GM18951 (cell line): Measurements from ENCODE around the gene SLC49A4.
"Not testable (repeated sequence)": the region's sequence is repeated elsewhere in the genome, so short reads cannot be mapped to it uniquely, and the experiment has no call there.

Experiments
- POLR2A ChIP-seq: IDR thresholded peaks from 4 replicates; pipeline ENCODE4 v1.6.1; 2011; ENCODE audit warnings: mild to moderate bottlenecking; ENCODE audit not compliant: insufficient read length, insufficient read depth; ENCODE audit errors: extremely low read depth
- in situ Hi-C: fragments of 300-500 bp; cut with MboI; formaldehyde crosslinking; loops from one replicate; pipeline ENCODE4 v1.12.0; 2022; ENCODE audit warnings: low sequenced_read_pairs, mixed read lengths, inconsistent platforms; ENCODE audit not compliant: unreplicated experiment

SLC49A4 gene

GRCh38 chr3:122794779-122795673 lies at the start of gene SLC49A4:
TSS of gene SLC49A4 (plus strand) at chr3:122795069. CDS start at chr3:122795193, 124 bp downstream.
- in situ Hi-C loops: no loop called here
- TF ChIP-seq POLR2A: peak; percentile 66

GRCh38 chr3:122745369-122746021 lies 49.4 kb upstream of the SLC49A4 start:
- in situ Hi-C loops: no loop called here
- no peak for TF ChIP-seq POLR2A

- in situ Hi-C loops: not testable (repeated sequence)
Observed at GRCh38 chr3:122747295-122747694, 47.6 kb upstream of the SLC49A4 start.

- TF ChIP-seq POLR2A: no peak
- in situ Hi-C loops: no loop called here
Observed at GRCh38 chr3:122748347-122748746, 46.5 kb upstream of the SLC49A4 start.

- TF ChIP-seq POLR2A: no peak
- in situ Hi-C loops: no loop called here
Observed at GRCh38 chr3:122754929-122755328, 39.9 kb upstream of the SLC49A4 start.

GRCh38 chr3:122755491-122755890 lies 39.4 kb upstream of the SLC49A4 start:
- no peak for TF ChIP-seq POLR2A
- in situ Hi-C loops: no loop called here

GRCh38 chr3:122758877-122759560 lies 35.9 kb upstream of the SLC49A4 start:
- in situ Hi-C loops: no loop called here
- TF ChIP-seq POLR2A: no peak

- in situ Hi-C loops: no loop called here
- TF ChIP-seq POLR2A: no peak
Observed at GRCh38 chr3:122760453-122761271, 34.2 kb upstream of the SLC49A4 start.

GRCh38 chr3:122766430-122766829 lies 28.4 kb upstream of the SLC49A4 start:
- in situ Hi-C loops: no loop called here
- TF ChIP-seq POLR2A: no peak

GRCh38 chr3:122767540-122768372 lies 27.1 kb upstream of the SLC49A4 start:
- in situ Hi-C loops: no loop called here
- no peak for TF ChIP-seq POLR2A

GRCh38 chr3:122770521-122771202 lies 24.2 kb upstream of the SLC49A4 start:
- in situ Hi-C loops: no loop called here
- TF ChIP-seq POLR2A: no peak
